Type B pancreatic cell (in vitro differentiated cells): Measurements from ENCODE around the gene PRKAA2. TPM values are rescaled to one million over a fixed set of nuclear protein-coding genes. Genes with fewer than 3 reads are reported as not detected.

Source experiments
- DNase-seq: peaks from one replicate; pipeline ENCODE4 v3.0.0; 2021; ENCODE audit warnings: mixed read lengths; ENCODE audit not compliant: unreplicated experiment; ENCODE audit errors: extremely low spot score
- H3K27ac Mint-ChIP-seq: 2 replicates; pipeline ENCODE4 v1.8.0; 2021; ENCODE audit warnings: mild to moderate bottlenecking, mixed read lengths
- H3K27me3 Mint-ChIP-seq: 2 replicates; pipeline ENCODE4 v1.8.0; 2021; ENCODE audit warnings: mixed read lengths
- H3K36me3 Mint-ChIP-seq: 2 replicates; pipeline ENCODE4 v1.8.0; 2021; ENCODE audit warnings: mixed read lengths
- H3K4me1 Mint-ChIP-seq: one replicate; pipeline ENCODE4 v1.8.0; 2021; ENCODE audit warnings: mixed read lengths; ENCODE audit not compliant: unreplicated experiment
- H3K4me3 Mint-ChIP-seq: 2 replicates; pipeline ENCODE4 v1.8.0; 2021; ENCODE audit warnings: mild to moderate bottlenecking, mixed read lengths
- H3K9me3 Mint-ChIP-seq: 2 replicates; pipeline ENCODE4 v1.8.0; 2021; ENCODE audit warnings: mixed read lengths
- total RNA-seq: library from RNA; stranded (reverse); gene quantifications from 2 replicates; pipeline ENCODE4 v1.2.1, GENCODE V29; 2021; ENCODE audit warnings: low replicate concordance
- TF ChIP-seq, protein P1 (sequence below): fragments of 200-600 bp; sonication (generic); conservative IDR thresholded peaks from 2 replicates; pipeline ENCODE4 v1.5.0; 2021; ENCODE audit warnings: antibody characterized with exemption, mild to moderate bottlenecking

Gene PRKAA2
- total RNA-seq, 1 donor from 2014 or later: 6.4 TPM

DNA sequence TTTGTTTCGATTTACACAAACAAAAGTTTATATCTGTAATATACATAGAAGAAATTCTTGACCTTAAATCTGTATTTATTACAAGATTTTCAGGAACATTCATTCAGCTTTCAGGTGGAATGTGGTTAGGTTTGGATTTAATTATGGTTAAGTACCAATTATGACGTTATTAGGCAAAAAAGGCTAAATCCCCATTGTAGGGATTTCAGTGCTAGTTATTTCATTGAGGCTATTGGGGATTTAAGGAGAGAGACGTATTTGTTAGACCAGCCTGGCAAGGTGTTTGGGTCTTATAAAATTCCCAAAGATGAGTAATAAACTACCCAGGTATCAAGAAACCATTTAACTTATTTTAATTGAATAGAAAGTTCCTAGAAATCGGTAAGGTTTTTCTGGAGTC, 26.0 kb downstream of the PRKAA2 start:
- Mint-ChIP-seq H3K4me3 (no peak overlapping the region), H3K36me3 (no peaks in the 10 kb centered on the region), H3K27me3 (no peaks in the 10 kb centered on the region), H3K4me1 (no peaks in the 10 kb centered on the region), H3K9me3 (no peaks in the 10 kb centered on the region), H3K27ac (no peak overlapping the region)
- DNase-seq: no peak
- TF ChIP-seq, protein P1, sequence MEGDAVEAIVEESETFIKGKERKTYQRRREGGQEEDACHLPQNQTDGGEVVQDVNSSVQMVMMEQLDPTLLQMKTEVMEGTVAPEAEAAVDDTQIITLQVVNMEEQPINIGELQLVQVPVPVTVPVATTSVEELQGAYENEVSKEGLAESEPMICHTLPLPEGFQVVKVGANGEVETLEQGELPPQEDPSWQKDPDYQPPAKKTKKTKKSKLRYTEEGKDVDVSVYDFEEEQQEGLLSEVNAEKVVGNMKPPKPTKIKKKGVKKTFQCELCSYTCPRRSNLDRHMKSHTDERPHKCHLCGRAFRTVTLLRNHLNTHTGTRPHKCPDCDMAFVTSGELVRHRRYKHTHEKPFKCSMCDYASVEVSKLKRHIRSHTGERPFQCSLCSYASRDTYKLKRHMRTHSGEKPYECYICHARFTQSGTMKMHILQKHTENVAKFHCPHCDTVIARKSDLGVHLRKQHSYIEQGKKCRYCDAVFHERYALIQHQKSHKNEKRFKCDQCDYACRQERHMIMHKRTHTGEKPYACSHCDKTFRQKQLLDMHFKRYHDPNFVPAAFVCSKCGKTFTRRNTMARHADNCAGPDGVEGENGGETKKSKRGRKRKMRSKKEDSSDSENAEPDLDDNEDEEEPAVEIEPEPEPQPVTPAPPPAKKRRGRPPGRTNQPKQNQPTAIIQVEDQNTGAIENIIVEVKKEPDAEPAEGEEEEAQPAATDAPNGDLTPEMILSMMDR: no peak

DNA sequence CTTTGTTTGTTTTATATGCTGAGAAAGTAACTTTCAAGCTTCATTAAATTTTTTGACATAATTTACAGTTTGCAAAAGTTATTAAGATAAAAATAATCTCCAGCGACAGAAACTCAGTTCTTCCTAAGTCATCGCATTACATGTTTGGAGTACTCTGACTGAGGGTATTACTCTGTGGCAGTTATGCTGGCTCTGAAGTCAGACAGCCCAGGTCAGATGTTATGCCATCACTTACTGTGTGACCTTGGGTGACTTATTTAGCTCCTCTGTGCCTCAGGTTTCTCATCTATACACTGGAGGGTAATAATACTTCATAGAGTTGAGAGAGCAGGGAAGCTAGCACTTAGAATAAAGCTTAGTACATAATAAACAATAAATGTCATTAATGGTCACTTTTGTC, 26.4 kb downstream of the PRKAA2 start:
- no peaks in the 10 kb centered on the region for H3K4me1 Mint-ChIP-seq
- no peaks in the 10 kb centered on the region for H3K27me3 Mint-ChIP-seq
- no peaks in the 10 kb centered on the region for H3K9me3 Mint-ChIP-seq
- H3K36me3 Mint-ChIP-seq: no peaks in the 10 kb centered on the region
- TF ChIP-seq, protein P1: no peak
- no peak overlapping the region for H3K4me3 Mint-ChIP-seq
- no peak overlapping the region for H3K27ac Mint-ChIP-seq
- no peak for DNase-seq

DNA sequence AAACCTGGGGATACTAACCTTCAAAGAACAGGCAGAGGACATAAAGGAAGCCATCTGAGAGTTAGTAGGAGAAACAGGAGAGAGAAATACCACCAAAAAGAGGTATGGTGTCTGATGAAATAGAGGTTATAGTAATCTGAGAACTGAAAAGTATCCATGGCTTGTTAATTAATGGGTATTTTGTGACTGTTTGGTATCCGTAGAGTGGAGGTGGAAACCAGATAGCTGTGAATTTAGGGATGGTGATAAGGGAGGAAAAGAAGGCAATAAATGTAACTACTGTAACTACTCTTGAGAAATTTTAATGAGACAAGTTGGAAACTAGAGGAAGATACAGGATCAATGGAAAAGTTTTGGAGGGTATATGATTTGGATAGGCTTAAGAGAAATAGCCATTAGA, 27.5 kb downstream of the PRKAA2 start:
- Mint-ChIP-seq H3K27ac (no peak overlapping the region), H3K4me1 (no peaks in the 10 kb centered on the region), H3K4me3 (no peak overlapping the region), H3K9me3 (no peaks in the 10 kb centered on the region), H3K27me3 (no peaks in the 10 kb centered on the region), H3K36me3 (peaks cover 4% of the 10 kb centered on the region)
- no peak for DNase-seq
- TF ChIP-seq, protein P1: no peak

DNA sequence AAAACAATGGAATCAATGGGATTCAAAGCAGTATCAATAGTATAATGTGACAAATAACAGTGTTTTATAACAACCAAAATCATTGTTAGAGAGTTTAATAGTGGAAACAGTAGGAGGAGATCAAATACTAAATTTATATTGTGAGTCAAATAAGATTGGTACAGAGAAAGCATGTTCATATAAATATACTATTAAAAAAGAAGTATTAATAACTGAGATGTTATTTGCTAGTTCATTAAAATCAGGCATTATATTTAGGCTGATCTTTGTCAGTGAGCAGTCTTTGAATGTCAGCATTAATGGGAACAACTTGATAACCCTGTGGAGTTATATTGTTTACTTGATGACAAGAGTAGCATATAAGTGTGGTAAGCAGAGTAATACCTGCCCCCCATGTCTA, 30.6 kb downstream of the PRKAA2 start:
- peaks cover 19% of the 10 kb centered on the region for H3K36me3 Mint-ChIP-seq
- no peak overlapping the region for H3K4me3 Mint-ChIP-seq
- no peaks in the 10 kb centered on the region for H3K4me1 Mint-ChIP-seq

DNA sequence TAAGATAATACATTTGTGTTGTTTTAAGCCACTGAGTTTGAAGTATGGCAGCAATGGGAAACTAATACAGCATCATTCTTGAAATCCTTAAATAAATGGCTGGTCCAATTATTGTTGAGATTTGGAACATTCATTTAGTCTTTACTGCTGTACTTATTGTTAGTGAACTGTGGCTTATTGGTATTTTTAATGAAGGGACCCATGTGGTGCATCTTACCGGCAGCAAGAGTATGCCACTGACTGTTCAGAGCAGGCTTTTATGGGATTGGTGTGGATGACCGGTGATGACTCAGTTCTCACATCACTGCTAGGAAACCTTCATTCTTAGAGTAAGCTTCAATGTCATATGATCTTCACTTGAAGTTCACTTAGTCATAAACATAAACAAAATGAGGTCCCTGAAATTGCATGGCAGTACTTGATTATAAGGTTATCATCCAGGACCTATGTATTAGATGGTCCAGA, 31.5 kb downstream of the PRKAA2 start:
- DNase-seq: no peak
- H3K4me3 Mint-ChIP-seq: no peak overlapping the region
- H3K4me1 Mint-ChIP-seq: no peaks in the 10 kb centered on the region
- H3K27me3 Mint-ChIP-seq: no peaks in the 10 kb centered on the region
- H3K27ac Mint-ChIP-seq: no peak overlapping the region
- peaks cover 19% of the 10 kb centered on the region for H3K36me3 Mint-ChIP-seq
- TF ChIP-seq, protein P1: no peak
- H3K9me3 Mint-ChIP-seq: no peaks in the 10 kb centered on the region

More for the DNA sequence above, 30.6 kb downstream of the PRKAA2 start:
- Mint-ChIP-seq H3K27me3 (no peaks in the 10 kb centered on the region), H3K9me3 (no peaks in the 10 kb centered on the region), H3K27ac (no peak overlapping the region)
- TF ChIP-seq, protein P1: no peak
- no peak for DNase-seq

DNA sequence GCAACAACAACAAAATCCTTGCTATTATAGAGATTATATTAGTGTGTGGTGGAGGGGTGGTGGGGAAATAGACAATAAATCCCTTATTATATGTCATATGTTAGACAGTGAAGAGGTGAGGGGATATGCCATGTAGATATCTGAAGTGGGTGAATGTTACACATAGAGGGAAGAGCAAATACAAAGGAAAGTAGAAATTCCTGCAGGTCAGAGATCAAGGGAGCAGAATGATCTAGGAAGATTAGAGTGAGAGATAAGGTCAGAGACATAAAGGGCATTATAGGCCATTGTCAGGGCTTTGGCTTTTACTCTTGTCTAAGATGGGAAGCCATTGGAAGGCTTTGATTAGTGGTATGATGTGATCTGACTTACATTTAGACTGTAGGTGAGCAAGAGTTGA, 38.5 kb downstream of the PRKAA2 start:
- H3K9me3 Mint-ChIP-seq: peaks cover 4% of the 10 kb centered on the region
- no peaks in the 10 kb centered on the region for H3K27me3 Mint-ChIP-seq
- H3K27ac Mint-ChIP-seq: no peak overlapping the region
- H3K4me1 Mint-ChIP-seq: peaks cover 3% of the 10 kb centered on the region
- peaks cover 10% of the 10 kb centered on the region for H3K36me3 Mint-ChIP-seq
- TF ChIP-seq, protein P1: no peak
- DNase-seq: no peak
- H3K4me3 Mint-ChIP-seq: no peak overlapping the region
